IMR-90 (cell line): ENCODE results near the gene GNAI3. TPM values are rescaled to one million over a fixed set of nuclear protein-coding genes. Genes with fewer than 3 reads are reported as not detected.

Experiments used
- ATAC-seq: fragments of 200-7000 bp; cut with Tn5 transposase; 2 replicates; pipeline ENCODE4 v1.9.1; 2020; ENCODE audit warnings: low read depth, mild to moderate bottlenecking, moderate library complexity
- BruUV-seq: library from RNA; stranded (reverse); fragments of 400-500 nt; replicated peaks from 2 replicates; lab custom pipeline; 2021; lab: Mats Ljungman, UMichigan
- CTCF ChIA-PET: fragments of 300-600 bp; formaldehyde crosslinking; extraction: SDS; loops from one replicate; lab custom pipeline; 2021; ENCODE audit warnings: antibody characterized with exemption; lab: Yijun Ruan, JAX
- POLR2A ChIA-PET: fragments of 300-600 bp; sonication (Branson Sonifier 250); formaldehyde crosslinking; loops from one replicate; lab custom pipeline; 2022; ENCODE audit warnings: antibody characterized with exemption; ENCODE audit not compliant: unreplicated experiment; lab: Charles Lee
- DNase-seq: peaks from one replicate; pipeline ENCODE4 v3.0.0; 2013
- H2AFZ ChIP-seq: replicated peaks from 2 replicates; pipeline ENCODE3; 2013; ENCODE audit warnings: low read length, mild to moderate bottlenecking; ENCODE audit not compliant: poor library complexity
- H2AK5ac ChIP-seq: 2 replicates; pipeline ENCODE4 v1.6.1; 2013; ENCODE audit warnings: low read depth, low read length, inconsistent platforms
- H2AK9ac ChIP-seq: replicated peaks from 2 replicates; pipeline ENCODE3; 2013; ENCODE audit warnings: mild to moderate bottlenecking, low read depth, low read length, moderate library complexity; ENCODE audit not compliant: poor library complexity
- H2BK120ac ChIP-seq: 2 replicates; pipeline ENCODE4 v1.6.1; 2013; ENCODE audit warnings: low read depth, low read length, inconsistent platforms
- H2BK15ac ChIP-seq: 3 replicates; pipeline ENCODE4 v1.6.1; 2013; ENCODE audit warnings: low read depth, low read length, inconsistent platforms
- H2BK20ac ChIP-seq: 2 replicates; pipeline ENCODE4 v1.6.1; 2013; ENCODE audit warnings: low read depth, mild to moderate bottlenecking, inconsistent platforms, low read length, moderate library complexity
- H2BK5ac ChIP-seq: 2 replicates; pipeline ENCODE4 v1.6.1; 2013; ENCODE audit warnings: mild to moderate bottlenecking, low read depth, low read length, inconsistent platforms; ENCODE audit not compliant: poor library complexity, severe bottlenecking
- H3K14ac ChIP-seq: replicated peaks from 2 replicates; pipeline ENCODE4 v1.6.1; 2013; ENCODE audit warnings: low read depth, low read length, inconsistent platforms
- H3K18ac ChIP-seq: 2 replicates; pipeline ENCODE4 v1.6.1; 2013; ENCODE audit warnings: low read depth, low read length, control low read depth
- H3K23ac ChIP-seq: 2 replicates; pipeline ENCODE4 v1.6.1; 2013; ENCODE audit warnings: low read depth, low read length, inconsistent platforms
- H3K27ac ChIP-seq: 2 replicates; pipeline ENCODE4 v1.5.1; 2013; ENCODE audit warnings: mild to moderate bottlenecking, control low read depth, low read length; ENCODE audit not compliant: insufficient read depth
- H3K27me3 ChIP-seq: 2 replicates; pipeline ENCODE4 v1.6.1; 2013; ENCODE audit warnings: low read length; ENCODE audit not compliant: control insufficient read depth, insufficient read depth
- H3K36me3 ChIP-seq: 2 replicates; pipeline ENCODE4 v1.6.1; 2013; ENCODE audit warnings: low read length, mixed read lengths; ENCODE audit not compliant: control insufficient read depth, insufficient read depth
- H3K4ac ChIP-seq: 2 replicates; pipeline ENCODE4 v1.6.1; 2013; ENCODE audit warnings: low read depth, low read length, inconsistent platforms
- H3K4me1 ChIP-seq: 2 replicates; pipeline ENCODE4 v1.6.1; 2013; ENCODE audit warnings: low read length, mixed read lengths; ENCODE audit not compliant: control insufficient read depth, insufficient read depth
- H3K4me2 ChIP-seq: 2 replicates; pipeline ENCODE4 v1.6.1; 2013; ENCODE audit warnings: low read depth, mild to moderate bottlenecking, control low read depth, low read length, moderate library complexity
- H3K4me3 ChIP-seq: 2 replicates; pipeline ENCODE4 v1.5.1; 2013; ENCODE audit warnings: low read depth, mild to moderate bottlenecking, control low read depth, low read length, moderate library complexity; ENCODE audit not compliant: insufficient read depth
- H3K56ac ChIP-seq: 2 replicates; pipeline ENCODE4 v1.6.1; 2013; ENCODE audit warnings: low read length, inconsistent platforms; ENCODE audit not compliant: insufficient read depth; ENCODE audit errors: extremely low read depth
- H3K79me1 ChIP-seq, 2 experiments: 2 replicates each; pipeline ENCODE4 v1.6.1; 2013; ENCODE audit warnings: low read length in 2 of 2, inconsistent platforms in 1 of 2, low read depth in 1 of 2
- H3K9ac ChIP-seq: 2 replicates; pipeline ENCODE4 v1.6.1; 2013; ENCODE audit warnings: low read depth, low read length, control low read depth
- H3K9me1 ChIP-seq: 2 replicates; pipeline ENCODE4 v1.6.1; 2013; ENCODE audit warnings: low read length, inconsistent platforms; ENCODE audit not compliant: insufficient read depth
- H3K9me3 ChIP-seq: 2 replicates; pipeline ENCODE4 v1.6.1; 2013; ENCODE audit warnings: low read length; ENCODE audit not compliant: control insufficient read depth, insufficient read depth
- H4K20me1 ChIP-seq: 2 replicates; pipeline ENCODE4 v1.6.1; 2013; ENCODE audit warnings: low read length, inconsistent platforms; ENCODE audit not compliant: insufficient read depth
- H4K5ac ChIP-seq: 2 replicates; pipeline ENCODE4 v1.6.1; 2013; ENCODE audit warnings: mild to moderate bottlenecking, low read depth, low read length, control low read depth
- H4K8ac ChIP-seq, 2 experiments: 2 replicates each; pipeline ENCODE4 v1.6.1; 2013; ENCODE audit warnings: low read depth in 2 of 2, low read length in 2 of 2, control low read depth in 1 of 2, inconsistent platforms in 1 of 2
- H4K91ac ChIP-seq: 2 replicates; pipeline ENCODE4 v1.6.1; 2013; ENCODE audit warnings: low read depth, low read length, inconsistent platforms; ENCODE audit not compliant: insufficient read depth
- BHLHE40 ChIP-seq: fragments of 150-350 bp; IDR thresholded peaks from 2 replicates; pipeline ENCODE4 v1.6.1; 2016; ENCODE audit warnings: mild to moderate bottlenecking, low read depth, low read length
- CEBPB ChIP-seq: IDR thresholded peaks from 2 replicates; pipeline ENCODE4 v1.6.1; 2012; ENCODE audit warnings: low read depth, low read length, improper control_type of control experiment
- CHD1 ChIP-seq: IDR thresholded peaks from 2 replicates; pipeline ENCODE4 v1.6.1; 2012; ENCODE audit warnings: low read depth, low read length, improper control_type of control experiment
- CTCF ChIP-seq: conservative IDR thresholded peaks from 2 replicates; pipeline ENCODE4 v1.5.1; 2012; ENCODE audit warnings: mild to moderate bottlenecking, low read depth, low read length, improper control_type of control experiment
- FOS ChIP-seq: fragments of 150-350 bp; IDR thresholded peaks from 2 replicates; pipeline ENCODE4 v1.6.1; 2016; ENCODE audit warnings: low read depth, low read length
- MAFK ChIP-seq: IDR thresholded peaks from 2 replicates; pipeline ENCODE4 v1.6.1; 2012; ENCODE audit warnings: low read depth, low read length, improper control_type of control experiment
- MAZ ChIP-seq: IDR thresholded peaks from 2 replicates; pipeline ENCODE4 v1.6.1; 2012; ENCODE audit warnings: low read depth, mild to moderate bottlenecking, low read length, improper control_type of control experiment, moderate library complexity, borderline replicate concordance
- MXI1 ChIP-seq: IDR thresholded peaks from 2 replicates; pipeline ENCODE4 v1.6.1; 2012; ENCODE audit warnings: low read depth, mild to moderate bottlenecking, low read length, moderate library complexity, borderline replicate concordance
- NFE2L2 ChIP-seq: fragments of 150-350 bp; IDR thresholded peaks from 2 replicates; pipeline ENCODE4 v1.6.1; 2016; ENCODE audit warnings: low read depth, mild to moderate bottlenecking, low read length
- POLR2A ChIP-seq: IDR thresholded peaks from 2 replicates; pipeline ENCODE4 v1.6.1; 2012; ENCODE audit warnings: mild to moderate bottlenecking, low read depth, low read length
- RAD21 ChIP-seq: IDR thresholded peaks from 2 replicates; pipeline ENCODE4 v1.6.1; 2012; ENCODE audit warnings: low read length, improper control_type of control experiment
- RCOR1 ChIP-seq: IDR thresholded peaks from 2 replicates; pipeline ENCODE4 v1.6.1; 2012; ENCODE audit warnings: mild to moderate bottlenecking, low read length, improper control_type of control experiment; ENCODE audit not compliant: insufficient replicate concordance
- RFX5 ChIP-seq: IDR thresholded peaks from 2 replicates; pipeline ENCODE4 v1.8.0; 2012; ENCODE audit warnings: low read depth, mild to moderate bottlenecking, low read length, moderate library complexity
- SMC3 ChIP-seq: fragments of 150-350 bp; IDR thresholded peaks from 2 replicates; pipeline ENCODE4 v1.6.1; 2016; ENCODE audit warnings: low read depth, mild to moderate bottlenecking, antibody characterized with exemption, low read length, moderate library complexity
- WGBS, 2 experiments: methylation state at CpG; one replicate each; pipeline versions ENCODE4 v1.1.5 to v1.1.7; 2013; ENCODE audit warnings: missing lambda C conversion rate in 2 of 2; ENCODE audit not compliant: insufficient read length in 1 of 2; ENCODE audit errors: extremely low coverage in 2 of 2; 5-methylcytosine and 5-hydroxymethylcytosine counted together
- dilution Hi-C: fragments of 300-500 bp; cut with HindIII; formaldehyde crosslinking; loops from one replicate; pipeline ENCODE4 v1.14.3; 2018; ENCODE audit warnings: low sequenced_read_pairs; ENCODE audit not compliant: unreplicated experiment
- in situ Hi-C: fragments of 300-500 bp; cut with MboI; formaldehyde crosslinking; loops from 3 replicates; pipeline ENCODE4 v1.14.3; 2019; ENCODE audit warnings: low sequenced_read_pairs, inconsistent platforms, mixed read lengths
- intact Hi-C: fragments of 100-400 bp; cut with micrococcal nuclease; formaldehyde crosslinking; loops from 2 replicates; pipeline ENCODE4 v1.10.0; 2022
- polyA plus RNA-seq, 3 experiments: library from polyadenylated mRNA; depleted of rRNA; stranded (reverse); fragments of >200 nt; gene quantifications; 2 replicates each; pipeline ENCODE4 v1.2.3, GENCODE V29; 2012; ENCODE audit warnings: low replicate concordance in 1 of 3
- total RNA-seq: library from RNA; depleted of rRNA; stranded (reverse); fragments of >200 nt; gene quantifications from 2 replicates; pipeline ENCODE4 v1.2.3, GENCODE V29; 2012
- TF ChIP-seq, protein P1 (sequence below): fragments of 150-350 bp; IDR thresholded peaks from 2 replicates; pipeline ENCODE4 v1.6.1; 2017; ENCODE audit warnings: mild to moderate bottlenecking, antibody characterized with exemption, low read length, low read depth

Gene GNAI3
- total and polyA plus RNA-seq, 2 of the 4 experiments (the other 2 are of a cell fraction): 5.9 to 14.9 TPM

DNA sequence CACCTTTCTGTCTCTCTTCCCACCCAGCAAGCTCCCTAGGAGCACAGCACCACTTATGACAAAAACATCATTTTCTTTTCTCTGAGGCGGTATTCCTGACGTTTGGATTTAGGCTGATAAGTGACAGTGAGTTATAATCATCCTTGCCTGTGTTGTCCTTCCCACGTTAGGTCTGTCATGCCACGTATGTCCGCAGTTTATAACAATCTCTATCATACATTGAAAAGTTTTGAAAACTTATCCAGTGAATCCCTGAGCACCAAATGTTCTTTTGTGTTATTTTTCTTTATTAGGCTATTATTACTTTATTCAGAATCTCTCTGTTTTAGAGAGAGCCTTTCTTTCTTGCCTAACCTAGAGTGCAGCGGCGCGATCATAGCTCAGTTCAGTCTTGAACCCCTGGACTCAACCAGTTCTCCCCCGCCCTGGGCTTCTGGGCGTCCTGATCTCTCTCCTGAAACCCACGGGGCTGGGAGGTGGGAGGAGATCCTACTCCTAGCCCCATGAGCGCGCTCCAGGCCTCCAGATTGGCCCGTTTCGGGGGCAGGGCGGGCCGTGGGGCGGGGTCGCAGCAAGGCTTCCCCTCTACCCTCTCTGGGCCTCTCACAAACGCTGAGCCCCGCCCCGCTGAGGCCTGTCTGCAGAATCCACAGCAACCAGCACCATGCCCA lies 119.2 kb downstream of the GNAI3 start, which contains the start of gene GSTM2:
Gene GSTM2, plus strand, starts transcription at position 606 of the 671 bp plus-strand sequence. Its CDS starts 59 bp downstream, at position 665.
- peak within 1 kb of the TSS; percentile 90 for H2AK5ac ChIP-seq
- no peaks in the 10 kb centered on the region for H3K27me3 ChIP-seq
- H2BK15ac ChIP-seq: peak within 1 kb of the TSS; percentile 66; the same call in 2 of the 3 replicates
- H4K8ac ChIP-seq: peak within 1 kb of the TSS; percentile 74 to 90
- peak within 1 kb of the TSS; percentile 40 for H3K4me3 ChIP-seq
- peak within 1 kb of the TSS; percentile 24 for H3K56ac ChIP-seq
- H3K23ac ChIP-seq: peak within 1 kb of the TSS; percentile 98
- DNase-seq: peak; percentile 77
- POLR2A ChIA-PET: no interaction called here
- ATAC-seq: peak; percentile 100
- H4K20me1 ChIP-seq: no peaks in the 10 kb centered on the region
- peak within 1 kb of the TSS; percentile 26 for H3K9ac ChIP-seq
- CTCF ChIA-PET: interaction anchor here (0.6 to 0.7 kb wide), 2 partner anchors 11 to 75 kb away, joined by 3 to 4 read pairs; partner anchors contain the start of gene GSTM4
- H2BK5ac ChIP-seq: peak within 1 kb of the TSS; percentile 2
- H3K4ac ChIP-seq: peak within 1 kb of the TSS; percentile 93
- WGBS, 2 experiments: 0% methylated on average over 1 of the region's 22 CpGs; no CpG with 5 or more reads in 1 of the 2 experiments
- peaks cover 7% of the 10 kb centered on the region for H3K9me1 ChIP-seq
- BruUV-seq: no TSS peak
- H3K27ac ChIP-seq: no peak within 1 kb of the TSS
- peak within 1 kb of the TSS; percentile 97 for H3K4me2 ChIP-seq
- H4K5ac ChIP-seq: peak within 1 kb of the TSS; percentile 44; the same call in 1 of the 2 replicates
- peak within 1 kb of the TSS; percentile 19; the same call in 1 of the 2 replicates for H4K91ac ChIP-seq
- peak within 1 kb of the TSS; percentile 54; the same call in 1 of the 2 replicates for H2BK20ac ChIP-seq
- H3K36me3 ChIP-seq: peaks cover 7% of the 10 kb centered on the region
- peak within 1 kb of the TSS; percentile 81 for H2AK9ac ChIP-seq
- H2AFZ ChIP-seq: peak within 1 kb of the TSS; percentile 54
- H3K9me3 ChIP-seq: no peaks in the 10 kb centered on the region
- peaks cover 6% of the 10 kb centered on the region; the same call in 1 of the 2 replicates for H3K4me1 ChIP-seq
- peak within 1 kb of the TSS; percentile 90 for H3K14ac ChIP-seq
- intact Hi-C loops (no loop called here), dilution Hi-C loops (no loop called here), in situ Hi-C loops (no loop called here)
- 0 out of 2 replicates have a peak within 1 kb of the TSS, but pooled peaks have one; percentile 40 for H3K18ac ChIP-seq
- H2BK120ac ChIP-seq: peak within 1 kb of the TSS; percentile 55
- H3K79me1 ChIP-seq: peaks cover 5 to 14% of the 10 kb centered on the region in 2 experiments; a peak in 2 of 4 replicates
- TF ChIP-seq NFE2L2: no peak
- no peak for TF ChIP-seq MAFK
- no peak for TF ChIP-seq RCOR1
- no peak for TF ChIP-seq SMC3
- TF ChIP-seq, protein P1, sequence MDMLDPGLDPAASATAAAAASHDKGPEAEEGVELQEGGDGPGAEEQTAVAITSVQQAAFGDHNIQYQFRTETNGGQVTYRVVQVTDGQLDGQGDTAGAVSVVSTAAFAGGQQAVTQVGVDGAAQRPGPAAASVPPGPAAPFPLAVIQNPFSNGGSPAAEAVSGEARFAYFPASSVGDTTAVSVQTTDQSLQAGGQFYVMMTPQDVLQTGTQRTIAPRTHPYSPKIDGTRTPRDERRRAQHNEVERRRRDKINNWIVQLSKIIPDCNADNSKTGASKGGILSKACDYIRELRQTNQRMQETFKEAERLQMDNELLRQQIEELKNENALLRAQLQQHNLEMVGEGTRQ: peak; percentile 45; the same call in 1 of the 2 replicates
- TF ChIP-seq CTCF: no peak
- no peak for TF ChIP-seq CEBPB
- TF ChIP-seq FOS: no peak
- peak; percentile 68; the same call in 1 of the 2 replicates for TF ChIP-seq MAZ
- no peak for TF ChIP-seq CHD1
- TF ChIP-seq MXI1: peak; percentile 11; the same call in 1 of the 2 replicates
- no peak for TF ChIP-seq RAD21
- TF ChIP-seq RFX5: no peak
- no peak for TF ChIP-seq POLR2A
- TF ChIP-seq BHLHE40: no peak
